ENCODE measurements around the gene CFAP410. TPM values are rescaled to one million over a fixed set of nuclear protein-coding genes. Genes with fewer than 3 reads are reported as not detected.

The CFAP410 gene
- total and polyA plus RNA-seq, 2 donors (not counting 3 experiments of a cell fraction or from before 2014, with no cell fraction given), result 7.2 to 12.2 TPM

GRCh38 chr21:44321846-44322450, 17.2 kb downstream of the CFAP410 start:
- no peaks in the 10 kb centered on the region for H3K27me3 ChIP-seq (ENCODE audit: control insufficient read depth in 2 of 2, insufficient read depth in 2 of 2, low read length in 2 of 2)
- TF ChIP-seq POLR2A (IDR thresholded peaks at IDR 0.05; ENCODE audit: low read depth, low read length) (no peak), EZH2 (IDR thresholded peaks at IDR 0.05; ENCODE audit: borderline replicate concordance, low read depth, low read length, severe bottlenecking) (no peak), FOS (IDR thresholded peaks at IDR 0.05; ENCODE audit: borderline replicate concordance, insufficient read depth, low read length) (no peak)
- TF ChIP-seq, protein P1, sequence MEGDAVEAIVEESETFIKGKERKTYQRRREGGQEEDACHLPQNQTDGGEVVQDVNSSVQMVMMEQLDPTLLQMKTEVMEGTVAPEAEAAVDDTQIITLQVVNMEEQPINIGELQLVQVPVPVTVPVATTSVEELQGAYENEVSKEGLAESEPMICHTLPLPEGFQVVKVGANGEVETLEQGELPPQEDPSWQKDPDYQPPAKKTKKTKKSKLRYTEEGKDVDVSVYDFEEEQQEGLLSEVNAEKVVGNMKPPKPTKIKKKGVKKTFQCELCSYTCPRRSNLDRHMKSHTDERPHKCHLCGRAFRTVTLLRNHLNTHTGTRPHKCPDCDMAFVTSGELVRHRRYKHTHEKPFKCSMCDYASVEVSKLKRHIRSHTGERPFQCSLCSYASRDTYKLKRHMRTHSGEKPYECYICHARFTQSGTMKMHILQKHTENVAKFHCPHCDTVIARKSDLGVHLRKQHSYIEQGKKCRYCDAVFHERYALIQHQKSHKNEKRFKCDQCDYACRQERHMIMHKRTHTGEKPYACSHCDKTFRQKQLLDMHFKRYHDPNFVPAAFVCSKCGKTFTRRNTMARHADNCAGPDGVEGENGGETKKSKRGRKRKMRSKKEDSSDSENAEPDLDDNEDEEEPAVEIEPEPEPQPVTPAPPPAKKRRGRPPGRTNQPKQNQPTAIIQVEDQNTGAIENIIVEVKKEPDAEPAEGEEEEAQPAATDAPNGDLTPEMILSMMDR (IDR thresholded peaks at IDR 0.05; ENCODE audit: extremely low read depth in 1 of 2, insufficient read depth in 1 of 2, low read depth in 1 of 2, low read length in 2 of 2), result no peak
- no peak for FAIRE-seq
- H3K9me1 ChIP-seq (replicated peaks; ENCODE audit: control insufficient read depth, extremely low read depth, insufficient read depth, low read length), result no peaks in the 10 kb centered on the region
- dilution Hi-C loops (cut with MboI; ENCODE audit: extremely low pct_ligation_motif_present, low sequenced_read_pairs) (no loop called here), intact Hi-C loops (cut with micrococcal nuclease) (no loop called here)
- no peak overlapping the region for H3K9ac ChIP-seq (replicated peaks; ENCODE audit: extremely low read depth, insufficient read depth, low read length)
- no peaks in the 10 kb centered on the region for H3K4me1 ChIP-seq (ENCODE audit: control insufficient read depth, extremely low read depth, insufficient read depth, low read length)
- no TSS peak for BruUV-seq (replicated peaks)
- ChIA-PET POLR2A (no interaction called here), CTCF (no interaction called here)
- no peak overlapping the region for H3K4me2 ChIP-seq (ENCODE audit: insufficient read depth, low read length)
- DNase-seq (ENCODE audit: low read depth, low spot score), result no peak
- no peak overlapping the region for H3K27ac ChIP-seq (ENCODE audit: insufficient read depth, low read depth, low read length)
- no peak overlapping the region for H3K4me3 ChIP-seq (replicated peaks in 1 of 3; ENCODE audit: insufficient read depth in 1 of 3, low read depth in 1 of 3, low read length in 3 of 3)
- peaks cover 7 to 51% of the 10 kb centered on the region in 2 experiments for H3K36me3 ChIP-seq (ENCODE audit: control insufficient read depth in 2 of 2, extremely low read depth in 1 of 2, insufficient read depth in 2 of 2, low read length in 2 of 2)
- H3K79me2 ChIP-seq (ENCODE audit: control insufficient read depth, insufficient read depth, low read length), result no peaks in the 10 kb centered on the region
- H3K9me3 ChIP-seq (replicated peaks; ENCODE audit: control insufficient read depth, insufficient read depth, low read length), result no peaks in the 10 kb centered on the region
- no peak overlapping the region for H2AFZ ChIP-seq (ENCODE audit: low read depth, low read length)
- H4K20me1 ChIP-seq (replicated peaks; ENCODE audit: control insufficient read depth, extremely low read depth, insufficient read depth, low read length), result no peaks in the 10 kb centered on the region

- TF ChIP-seq POLR2A (IDR thresholded peaks at IDR 0.05; ENCODE audit: low read depth, low read length) (no peak), JUN (IDR thresholded peaks at IDR 0.05; ENCODE audit: borderline replicate concordance, insufficient read depth, insufficient read length, low read depth) (no peak), POLR2AphosphoS5 (IDR thresholded peaks at IDR 0.05; ENCODE audit: insufficient read depth, low read depth, low read length) (no peak), FOS (IDR thresholded peaks at IDR 0.05; ENCODE audit: borderline replicate concordance, insufficient read depth, low read length) (no peak), MAX (IDR thresholded peaks at IDR 0.05; ENCODE audit: insufficient read depth, insufficient read length) (no peak), GATA2 (IDR thresholded peaks at IDR 0.05; ENCODE audit: insufficient read depth, insufficient read length, low read depth, low read length) (no peak), EZH2 (IDR thresholded peaks at IDR 0.05; ENCODE audit: borderline replicate concordance, low read depth, low read length, severe bottlenecking) (no peak), MYC (IDR thresholded peaks at IDR 0.05; ENCODE audit: low read depth, low read length) (no peak)
- TF ChIP-seq, protein P1 (IDR thresholded peaks at IDR 0.05; ENCODE audit: extremely low read depth in 1 of 2, insufficient read depth in 1 of 2, low read depth in 1 of 2, low read length in 2 of 2), result no peak
- Histone ChIP-seq H3K9ac (replicated peaks; ENCODE audit: extremely low read depth, insufficient read depth, low read length) (no peak overlapping the region), H3K36me3 (ENCODE audit: control insufficient read depth in 2 of 2, extremely low read depth in 1 of 2, insufficient read depth in 2 of 2, low read length in 2 of 2) (peaks cover 7 to 52% of the 10 kb centered on the region in 2 experiments), H3K79me2 (ENCODE audit: control insufficient read depth, insufficient read depth, low read length) (no peaks in the 10 kb centered on the region), H2AFZ (ENCODE audit: low read depth, low read length) (no peak overlapping the region), H3K9me1 (replicated peaks; ENCODE audit: control insufficient read depth, extremely low read depth, insufficient read depth, low read length) (no peaks in the 10 kb centered on the region), H3K27ac (ENCODE audit: insufficient read depth, low read depth, low read length) (no peak overlapping the region), H3K9me3 (replicated peaks; ENCODE audit: control insufficient read depth, insufficient read depth, low read length) (no peaks in the 10 kb centered on the region), H4K20me1 (replicated peaks; ENCODE audit: control insufficient read depth, extremely low read depth, insufficient read depth, low read length) (no peaks in the 10 kb centered on the region), H3K27me3 (ENCODE audit: control insufficient read depth in 2 of 2, insufficient read depth in 2 of 2, low read length in 2 of 2) (no peaks in the 10 kb centered on the region), H3K4me1 (ENCODE audit: control insufficient read depth, extremely low read depth, insufficient read depth, low read length) (no peaks in the 10 kb centered on the region), H3K4me2 (ENCODE audit: insufficient read depth, low read length) (no peak overlapping the region), H3K4me3 (replicated peaks in 1 of 3; ENCODE audit: insufficient read depth in 1 of 3, low read depth in 1 of 3, low read length in 3 of 3) (no peak overlapping the region)
- FAIRE-seq (no peak), DNase-seq (ENCODE audit: low read depth, low spot score) (no peak)
- intact Hi-C loops (cut with micrococcal nuclease) (no loop called here), dilution Hi-C loops (cut with MboI; ENCODE audit: extremely low pct_ligation_motif_present, low sequenced_read_pairs) (no loop called here)
- POLR2A ChIA-PET, result no interaction called here
- no TSS peak for BruUV-seq (replicated peaks)
- CTCF ChIA-PET, result no interaction called here
Measured at GRCh38 chr21:44320847-44321246, 18.3 kb downstream of the CFAP410 start.

Measured in endothelial cell of umbilical vein (primary cell).